Transverse colon (tissue), 4 donors: Measurements from ENCODE around the gene DNAJB13.

Experiments
- CTCF ChIP-seq, 5 experiments: fragments of 200-600 bp in 3 of 5; fragments of 450-650 bp in 2 of 5; sonication (generic) in 3 of 5; IDR thresholded peaks; 1 replicate in 2 of 5; 2 replicates in 3 of 5; pipeline ENCODE4 v1.5.1; 2016 to 2017; ENCODE audit warnings: antibody characterized with exemption in 5 of 5, inconsistent platforms in 3 of 5, mild to moderate bottlenecking in 2 of 5, moderate library complexity in 1 of 5
- EP300 ChIP-seq: sonication (generic); formaldehyde crosslinking; IDR thresholded peaks from one replicate; pipeline ENCODE4 v1.6.1; 2017; ENCODE audit warnings: antibody characterized with exemption, low read depth
- POLR2A ChIP-seq: fragments of 450-650 bp; IDR thresholded peaks from one replicate; pipeline ENCODE4 v1.6.1; 2016; ENCODE audit warnings: antibody characterized with exemption, mild to moderate bottlenecking, moderate library complexity
- POLR2AphosphoS5 ChIP-seq, 3 donors: sonication (generic); formaldehyde crosslinking; IDR thresholded peaks; one replicate each; pipeline ENCODE4 v1.6.1; 2016; ENCODE audit warnings: antibody characterized with exemption in 3 of 3

GRCh38 chr11:74001822-74002286, 51.0 kb downstream of the DNAJB13 start:
- no peak for TF ChIP-seq POLR2A
- no peak for TF ChIP-seq CTCF (IDR thresholded peaks at IDR 0.05)
- TF ChIP-seq POLR2AphosphoS5 (IDR thresholded peaks at IDR 0.05) = no peak
- no peak for TF ChIP-seq EP300
